Suppressor macrophage treated with lipopolysaccharide for 1 hour (primary cell): ENCODE data around the gene AKR1D1.
"Not testable (repeated sequence)": the region's sequence is repeated elsewhere in the genome, so short reads cannot be mapped to it uniquely, and the experiment has no call there.

Experiments used
- DNase-seq, 3 donors: peaks; one replicate each; pipeline ENCODE4 v3.0.0-alpha.2; 2020 to 2022

Gene AKR1D1

DNA sequence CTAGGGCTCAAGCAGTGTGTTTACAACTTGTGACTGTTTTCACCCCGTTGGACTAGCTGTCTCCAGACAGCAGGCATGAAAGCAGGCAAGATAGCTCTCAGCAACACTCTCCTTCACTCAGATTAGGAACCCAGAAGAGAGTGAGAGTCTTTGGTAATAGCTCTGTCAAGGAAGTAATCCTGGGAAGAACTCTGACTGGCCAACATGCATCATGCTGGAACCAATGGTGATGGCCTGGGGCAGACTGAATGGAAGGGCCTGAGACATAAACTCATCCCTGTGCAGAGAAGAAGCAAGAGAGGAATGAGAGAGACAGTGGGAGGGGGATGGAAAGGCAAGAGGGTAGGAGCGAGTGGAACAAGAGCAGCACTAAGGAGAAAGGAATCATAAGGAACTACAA is 48.9 kb downstream of the AKR1D1 start:
- peak; percentile 31 to 41 (median 33) for DNase-seq

DNA sequence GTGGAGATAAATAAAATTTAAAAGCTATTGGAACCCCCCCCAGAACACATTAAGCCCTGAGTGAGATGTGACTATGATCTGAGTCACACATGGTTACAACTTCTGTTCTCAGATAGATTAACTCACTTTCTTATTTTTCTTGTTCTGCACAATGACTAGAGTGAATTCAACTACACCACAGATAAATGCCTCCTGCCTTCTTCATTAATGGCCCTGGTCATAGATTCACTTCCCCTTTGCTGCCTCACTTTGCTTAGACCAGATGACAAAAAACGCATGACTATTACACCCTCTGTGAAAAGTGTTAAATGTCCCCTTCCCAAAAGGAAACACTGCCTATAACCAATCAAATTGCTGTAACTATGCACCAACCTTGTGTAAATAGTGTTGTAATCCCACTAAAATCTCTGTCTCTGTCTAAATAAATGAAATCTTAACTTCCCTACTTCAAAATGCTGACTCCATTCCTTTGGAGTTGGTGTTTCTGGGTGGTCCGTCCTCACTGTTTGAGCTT is 49.4 kb downstream of the AKR1D1 start:
- DNase-seq: peak; percentile 84 to 96 (median 94)

DNA sequence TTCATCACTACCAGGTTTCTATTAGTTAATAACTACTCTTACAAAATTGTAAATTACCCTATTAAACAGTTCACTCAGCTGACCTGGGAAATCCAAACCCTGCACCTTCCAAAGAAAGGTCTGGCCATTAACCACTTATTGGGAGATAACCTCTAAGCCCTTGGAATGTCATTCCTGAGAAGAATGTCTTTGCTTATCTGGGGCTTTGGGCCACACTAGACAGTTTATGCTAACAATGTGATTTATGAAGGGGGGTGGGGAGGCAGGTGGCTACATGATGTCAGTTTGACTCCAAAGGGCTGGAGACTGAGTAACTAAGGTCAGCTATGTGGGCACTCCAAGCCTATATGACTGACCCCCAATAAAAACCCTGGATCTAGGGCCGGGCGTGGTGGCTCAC is 50.7 kb downstream of the AKR1D1 start:
- no peak for DNase-seq

DNA sequence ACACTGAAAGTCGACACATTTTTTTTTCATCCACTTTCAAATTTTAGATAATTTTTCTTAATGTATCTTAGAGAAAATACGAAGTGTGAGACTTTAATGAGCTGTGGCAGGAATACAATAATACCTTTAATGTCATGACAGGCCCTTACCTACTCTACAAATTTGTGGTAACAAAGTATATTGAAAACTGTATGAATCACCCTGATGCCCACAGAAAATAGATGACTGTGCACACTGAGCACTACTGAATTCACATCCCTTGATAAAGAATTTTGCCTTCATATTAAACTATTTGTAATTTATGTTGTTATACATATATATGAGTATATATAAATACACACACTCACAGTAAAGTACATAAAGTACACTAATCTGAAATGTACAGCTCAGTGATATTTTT is 51.7 kb downstream of the AKR1D1 start:
- DNase-seq: no peak

DNA sequence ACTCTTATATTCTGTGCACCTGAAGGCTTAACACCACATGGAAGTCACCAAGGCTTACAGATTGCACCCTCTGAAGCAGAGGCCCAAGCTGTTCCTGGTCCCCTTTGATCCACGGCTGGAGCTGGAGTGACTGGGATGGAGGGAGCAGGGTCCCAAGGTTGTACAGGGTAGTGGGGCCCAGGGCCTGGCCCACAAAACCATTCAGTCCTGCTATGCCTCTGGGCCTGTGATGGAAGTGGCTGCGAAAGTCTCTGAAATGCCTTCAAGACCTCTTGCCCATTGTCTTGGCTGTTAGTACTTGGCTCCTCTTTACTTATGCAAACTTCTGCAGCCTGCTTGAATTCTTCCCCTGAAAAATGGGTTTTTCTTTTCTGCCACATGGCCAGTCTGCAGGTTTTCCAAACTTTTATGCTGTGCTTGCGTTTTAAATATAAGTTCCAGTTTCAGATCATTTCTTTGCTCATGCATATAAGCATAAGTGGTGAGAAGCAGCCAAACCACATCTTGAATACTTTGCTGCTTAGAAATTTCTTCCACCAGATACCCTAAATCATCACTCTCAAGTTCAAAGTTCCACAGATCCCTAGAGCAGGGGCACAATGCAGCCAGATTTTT is 53.4 kb downstream of the AKR1D1 start:
- DNase-seq: no peak

DNA sequence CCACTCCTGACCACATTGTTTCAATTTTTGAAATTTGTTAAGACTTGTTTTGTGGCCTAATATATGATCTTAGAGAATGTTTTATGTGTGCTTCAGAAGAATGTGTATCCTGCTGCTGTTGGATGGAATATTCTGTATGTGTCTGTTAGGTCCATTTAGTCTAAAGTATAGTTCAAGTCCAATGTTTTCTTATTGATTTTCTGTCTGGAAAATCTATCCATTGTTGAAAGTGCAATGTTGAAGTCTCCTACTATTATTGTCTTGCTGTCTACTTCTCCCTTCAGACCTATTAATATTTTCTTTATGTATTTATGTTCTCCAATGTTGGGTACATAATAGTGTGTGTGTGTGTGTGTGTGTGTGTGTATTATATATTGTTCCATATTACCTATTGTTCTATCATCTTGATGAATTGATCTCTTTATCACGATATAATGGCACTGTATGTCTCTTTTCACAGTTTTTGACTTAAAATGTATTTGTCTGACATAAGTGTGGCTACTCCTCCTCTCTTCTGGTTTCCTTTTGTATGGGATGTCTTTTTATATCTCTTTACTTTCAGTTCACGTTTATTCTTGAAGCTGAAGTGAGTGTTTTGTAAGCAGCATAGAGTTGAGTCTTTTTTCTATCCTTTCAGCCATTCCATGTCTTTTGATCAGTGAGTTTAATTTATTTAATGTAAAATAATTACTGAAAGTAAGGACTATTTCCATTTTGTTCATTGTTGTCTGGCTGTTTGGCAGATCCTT is 61.3 kb downstream of the AKR1D1 start:
- peak in 1 of 3 donors; percentile 17 for DNase-seq

DNA sequence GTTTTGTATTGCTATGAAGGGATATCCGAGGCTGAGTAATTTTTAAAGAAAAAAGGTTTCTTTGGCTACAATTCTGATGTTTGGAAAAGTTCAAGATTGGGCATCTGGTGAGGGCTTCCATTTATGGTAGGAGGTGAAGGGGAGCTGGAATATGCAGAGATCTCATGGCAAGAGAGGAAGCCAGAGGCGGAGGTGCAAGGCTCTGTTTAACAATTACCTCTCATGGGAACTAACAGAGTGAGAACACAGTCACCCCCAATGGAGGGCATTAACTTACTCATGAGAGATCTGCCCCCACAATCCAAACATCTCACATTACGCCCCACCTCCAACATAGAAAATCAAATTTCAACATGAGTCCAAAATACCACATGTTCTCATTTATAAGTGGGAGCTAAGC is 62.0 kb downstream of the AKR1D1 start:
- DNase-seq: peak in 1 of 3 donors; percentile 12

DNA sequence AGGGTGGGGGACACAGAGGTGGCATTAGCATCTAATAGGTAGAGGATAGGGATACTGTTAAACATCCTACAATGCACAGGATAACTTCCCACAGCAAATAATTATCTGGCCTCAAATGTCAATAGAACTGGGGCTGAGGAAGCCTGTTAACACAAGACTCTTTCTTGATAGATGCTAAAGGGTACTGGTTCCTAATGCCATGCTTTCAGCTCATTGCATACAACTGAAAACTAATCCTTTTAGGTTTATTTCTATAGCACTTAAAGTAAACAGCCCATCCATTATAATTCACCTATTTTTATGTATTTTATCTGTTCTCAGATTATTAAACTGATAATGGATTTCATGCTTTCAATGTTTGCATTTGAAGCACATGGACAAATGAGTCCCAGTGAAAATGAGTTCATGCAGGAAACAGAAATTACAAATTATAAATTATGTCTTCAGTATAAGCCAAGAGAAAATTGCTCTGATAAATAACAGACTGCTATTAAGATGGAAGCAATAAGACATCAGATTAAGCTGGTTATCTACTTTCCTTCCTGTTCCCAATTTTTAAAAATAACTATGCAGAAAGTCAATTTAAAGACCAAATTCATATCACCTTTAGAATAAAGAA is 66.4 kb downstream of the AKR1D1 start:
- DNase-seq: peak in 1 of 3 donors; percentile 9

DNA sequence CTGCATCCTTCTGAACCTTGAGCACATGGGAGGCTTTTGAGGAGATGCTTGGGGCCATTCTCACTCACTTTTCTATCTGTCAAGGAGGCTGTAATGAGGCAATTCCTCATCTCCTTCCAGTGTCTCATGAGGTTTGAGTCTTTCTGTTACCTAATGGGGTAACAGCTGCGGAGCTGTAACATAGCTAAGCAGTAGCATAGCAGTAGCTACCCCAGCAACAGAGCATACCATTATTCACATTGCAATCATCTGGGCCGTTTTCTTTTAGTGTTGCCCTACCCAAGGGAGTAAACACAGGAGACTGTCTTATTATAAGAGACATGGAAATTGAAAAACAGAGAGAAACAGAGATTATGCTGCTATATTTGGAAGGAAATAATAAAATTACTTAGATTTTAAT is 68.7 kb downstream of the AKR1D1 start:
- no peak for DNase-seq

DNA sequence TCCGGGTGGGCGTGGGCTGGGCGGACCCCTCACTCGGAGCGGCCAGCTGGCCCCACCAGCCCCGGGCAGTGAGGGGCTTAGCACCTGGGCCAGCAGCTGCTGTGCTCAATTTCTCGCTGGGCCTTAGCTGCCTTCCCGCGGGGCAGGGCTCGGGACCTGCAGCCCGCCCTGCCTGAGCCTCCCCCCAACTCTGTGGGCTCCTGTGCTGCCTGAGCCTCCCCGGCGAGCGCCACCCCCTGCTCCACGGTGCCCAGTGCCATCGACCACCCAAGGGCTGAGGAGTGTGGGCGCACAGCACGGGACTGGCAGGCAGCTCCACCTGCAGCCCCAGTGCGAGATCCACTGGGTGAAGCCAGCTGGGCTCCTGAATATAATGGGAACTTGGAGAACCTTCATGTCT is 70.0 kb downstream of the AKR1D1 start:
- not testable (repeated sequence) for DNase-seq

DNA sequence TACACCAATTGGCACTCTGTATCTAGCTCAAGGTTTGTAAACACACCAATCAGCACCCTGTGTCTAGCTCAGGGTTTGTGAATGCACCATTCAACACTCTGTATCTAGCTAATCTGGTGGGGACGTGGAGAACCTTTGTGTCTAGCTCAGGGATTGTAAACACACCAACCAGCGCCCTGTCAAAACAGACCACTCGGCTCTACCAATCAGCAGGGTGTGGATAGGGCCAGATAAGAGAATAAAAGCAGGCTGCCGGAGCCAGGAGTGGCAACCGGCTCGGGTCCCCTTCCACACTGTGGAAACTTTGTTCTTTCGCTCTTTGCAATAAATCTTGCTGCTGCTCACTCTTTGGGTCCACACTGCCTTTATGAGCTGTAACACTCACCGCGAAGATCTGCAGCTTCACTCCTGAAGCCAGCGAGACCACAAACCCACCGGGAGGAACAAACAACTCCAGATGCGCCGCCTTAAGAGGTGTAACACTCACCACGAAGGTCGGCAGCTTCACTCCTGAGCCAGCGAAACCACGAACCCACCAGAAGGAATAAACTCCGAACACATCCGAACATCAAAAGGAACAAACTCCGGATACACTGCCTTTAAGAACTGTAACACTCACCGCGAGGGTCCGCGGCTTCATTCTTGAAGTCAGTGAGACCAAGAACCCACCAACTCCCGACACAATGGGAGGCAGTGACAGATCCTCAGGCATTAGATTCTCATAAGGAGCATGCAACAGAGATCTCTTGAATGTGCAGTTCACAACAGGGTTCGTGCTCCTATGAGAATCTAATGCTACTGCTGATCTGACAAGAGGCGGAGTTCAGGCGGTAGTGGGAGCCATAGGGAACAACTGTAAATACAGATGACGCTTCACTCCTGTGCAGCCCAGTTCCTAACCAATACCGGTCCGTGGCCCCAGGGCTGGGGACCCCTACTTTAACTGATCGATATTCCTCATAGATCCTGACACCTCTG is 70.8 kb downstream of the AKR1D1 start:
- DNase-seq: not testable (repeated sequence)

DNA sequence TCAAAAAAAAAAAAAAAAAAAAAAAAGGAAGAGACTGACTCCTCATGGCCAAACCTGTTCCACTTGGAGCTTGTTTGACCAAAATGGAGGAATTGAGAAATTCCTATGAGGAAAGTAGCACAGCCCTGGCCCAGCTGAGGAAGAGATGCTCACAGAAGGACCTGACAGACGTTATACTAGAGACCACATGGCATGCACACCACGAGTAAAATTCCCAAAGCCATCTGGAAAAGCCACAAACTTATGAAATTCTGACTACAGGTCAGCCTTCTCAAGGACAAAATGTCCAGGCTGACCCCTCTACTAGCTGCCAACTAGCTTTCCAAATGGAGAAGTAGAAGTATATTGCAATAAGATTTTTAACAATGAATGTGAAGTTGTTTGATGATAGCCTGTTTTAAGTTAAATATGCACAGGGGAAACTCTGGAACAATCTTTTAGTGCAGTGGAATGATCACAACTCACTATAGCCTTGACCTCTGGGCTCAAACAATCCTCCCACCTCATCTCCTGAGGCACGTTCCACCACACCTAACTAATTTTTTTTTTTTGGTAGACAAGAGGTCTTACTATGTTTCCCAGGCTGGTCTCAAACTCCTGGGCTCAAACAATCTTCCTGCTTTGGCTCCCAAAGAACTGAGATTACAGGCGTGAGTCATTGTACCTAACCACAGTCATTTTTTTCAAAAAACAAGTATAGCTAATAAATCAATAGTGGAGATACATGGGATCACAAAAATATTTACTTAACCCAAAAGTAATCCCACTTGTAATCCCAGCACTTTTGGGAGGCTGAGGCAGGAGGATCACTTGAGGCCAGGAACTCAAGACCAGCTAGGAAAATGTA is 75.7 kb downstream of the AKR1D1 start:
- DNase-seq: no peak

DNA sequence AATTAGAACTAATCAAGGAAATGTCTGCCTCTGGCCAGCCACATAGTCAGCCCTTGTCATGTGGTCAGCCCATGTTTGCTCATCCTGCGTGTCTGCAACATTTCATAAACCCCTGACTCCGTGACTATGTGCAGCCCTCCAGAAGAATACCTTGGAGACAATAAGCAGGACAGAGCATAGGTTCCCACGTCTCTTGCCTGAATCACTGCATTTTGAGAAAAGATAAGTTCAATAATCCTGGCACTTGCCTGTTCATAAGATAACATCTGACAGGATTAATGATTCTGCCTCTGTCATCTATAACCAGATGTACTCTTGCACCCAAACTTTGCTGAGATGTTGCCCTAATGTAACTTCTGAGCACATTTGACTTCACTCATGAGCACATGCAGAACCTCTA is 78.4 kb downstream of the AKR1D1 start:
- DNase-seq: no peak

DNA sequence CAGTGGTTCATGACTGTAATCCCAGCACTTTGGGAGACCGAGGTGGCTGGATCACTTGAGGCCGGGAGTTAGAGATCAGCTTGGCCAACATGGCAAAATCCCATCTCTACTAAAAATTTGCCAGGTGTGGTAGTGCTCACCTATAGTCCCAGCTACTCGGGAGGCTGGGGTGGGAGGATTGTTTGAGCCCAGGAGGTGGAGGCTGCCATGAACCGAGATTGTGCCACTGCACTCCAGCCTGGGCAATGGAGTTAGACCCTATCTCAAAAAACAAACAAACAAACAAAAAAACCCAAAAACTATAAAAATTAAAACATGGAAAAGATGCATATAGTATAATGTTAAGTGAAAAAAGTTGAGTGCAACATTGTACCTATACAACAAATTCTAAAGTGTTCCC is 81.4 kb downstream of the AKR1D1 start:
- DNase-seq: no peak

DNA sequence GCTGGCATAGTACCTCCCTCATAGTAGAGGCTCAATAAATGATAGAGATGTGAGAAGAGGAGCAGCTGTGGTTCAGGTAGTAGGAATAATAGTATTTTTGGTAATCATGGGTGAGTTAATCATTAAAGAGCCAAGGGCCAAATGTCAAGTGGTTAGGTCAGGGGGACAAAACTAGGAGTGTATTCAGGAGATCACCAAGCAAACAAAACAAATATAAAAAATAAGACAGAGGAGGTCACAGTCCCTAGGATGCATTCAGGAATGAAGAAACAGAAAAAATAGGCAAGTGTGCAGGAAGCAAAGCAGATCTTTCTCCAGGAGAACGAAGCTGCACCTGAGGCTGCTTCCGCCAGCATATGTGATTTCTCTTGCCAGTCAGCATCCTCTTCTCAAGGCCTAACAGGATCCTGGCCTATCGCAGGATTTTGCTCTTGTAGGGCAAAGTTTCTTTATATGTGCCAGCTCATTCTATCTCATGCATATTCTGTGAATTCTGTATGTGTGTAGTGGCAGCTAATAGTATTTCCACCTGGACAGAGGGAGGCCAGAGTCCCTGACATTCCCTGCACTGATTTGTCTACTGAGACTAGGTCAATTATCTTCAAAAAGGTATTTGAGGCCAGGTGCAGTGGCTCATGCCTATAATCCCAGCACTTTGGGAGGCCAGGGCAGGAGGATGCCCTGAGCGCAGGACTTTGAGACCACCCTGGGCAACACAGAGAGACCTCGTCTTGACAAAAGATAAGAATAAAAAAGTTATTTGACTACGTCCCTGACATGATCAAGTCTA is 82.7 kb downstream of the AKR1D1 start:
- DNase-seq: no peak

DNA sequence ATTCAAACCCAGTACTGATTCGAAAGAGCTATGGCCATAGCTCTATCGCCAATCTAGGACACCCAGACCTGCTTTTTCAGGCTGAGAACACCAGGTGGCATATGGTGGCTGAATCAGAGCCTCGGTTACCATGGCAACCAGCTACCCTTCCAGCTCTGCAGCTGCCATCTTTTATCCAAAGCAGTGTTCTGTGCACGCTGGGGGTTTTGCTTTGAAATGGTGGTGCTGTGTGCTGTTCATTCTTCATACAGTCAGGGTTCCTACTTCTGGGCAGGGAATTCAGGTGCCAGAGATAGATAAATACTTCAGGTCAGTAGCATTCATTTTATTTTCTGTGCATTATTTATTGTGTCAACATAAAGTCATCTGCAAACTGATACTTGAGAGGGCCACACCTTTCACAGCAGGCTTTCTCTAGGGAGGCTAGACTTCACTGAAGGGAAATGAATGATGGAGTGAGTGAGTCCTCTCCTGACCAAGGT is 85.4 kb downstream of the AKR1D1 start:
- DNase-seq: peak; percentile 91 to 94 (median 92)

DNA sequence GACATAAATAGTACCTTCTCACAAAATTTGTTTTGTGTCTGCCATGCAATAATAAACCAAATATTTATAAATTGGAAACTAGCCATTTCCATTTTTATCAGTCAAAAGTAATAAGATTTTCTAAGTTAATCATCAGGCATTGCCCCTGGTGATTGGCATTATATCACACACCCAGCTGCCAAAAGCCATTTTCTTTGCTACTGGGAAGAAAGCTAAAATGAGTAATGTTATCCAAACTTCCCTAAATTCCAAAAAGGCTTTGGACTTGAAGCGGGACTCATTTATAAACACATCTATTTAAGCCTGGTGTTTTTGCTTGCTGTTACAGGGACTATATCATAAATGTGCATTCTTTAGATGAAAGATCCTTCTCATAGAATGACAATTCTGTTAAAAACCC is 86.0 kb downstream of the AKR1D1 start:
- peak in 2 of 3 donors; percentile 3 to 17 for DNase-seq

DNA sequence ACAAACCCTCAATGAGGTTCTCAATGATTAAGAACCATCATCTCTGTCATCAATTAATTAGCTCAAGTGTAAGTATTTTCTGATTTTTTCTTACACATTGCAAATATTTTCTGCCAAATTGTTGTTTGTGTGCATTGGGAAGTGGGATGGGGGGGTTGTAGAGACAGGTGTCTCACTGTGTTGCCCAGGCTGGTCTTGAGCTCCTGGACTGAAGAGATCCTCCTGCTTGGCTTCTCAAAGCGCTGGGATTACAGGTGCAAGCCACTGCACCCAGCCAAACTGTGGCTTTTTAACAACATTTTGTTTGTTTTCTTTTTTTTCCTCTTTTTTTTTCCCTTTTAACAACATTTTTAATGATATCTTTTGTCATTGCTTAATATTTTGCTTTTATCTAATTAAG is 87.5 kb downstream of the AKR1D1 start:
- no peak for DNase-seq

DNA sequence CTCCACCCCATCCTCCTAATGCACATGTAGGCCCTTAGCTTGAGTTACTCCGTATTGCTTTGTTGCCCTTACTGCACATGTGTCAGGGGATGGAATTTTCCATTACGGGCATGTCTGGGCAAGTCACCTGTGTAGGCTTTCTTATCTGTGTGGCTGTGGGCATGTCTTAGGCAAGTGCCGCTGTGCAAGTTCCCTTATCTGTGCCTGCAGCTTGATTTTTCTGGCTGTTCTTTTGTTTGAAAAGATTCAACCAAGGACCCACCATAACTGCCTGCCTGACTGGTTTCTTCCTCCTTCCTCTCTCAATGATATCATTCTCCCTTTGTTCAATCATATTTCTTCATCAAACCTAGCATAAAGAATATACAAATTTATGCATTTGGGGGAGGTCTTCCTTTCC is 88.5 kb downstream of the AKR1D1 start:
- no peak for DNase-seq

DNA sequence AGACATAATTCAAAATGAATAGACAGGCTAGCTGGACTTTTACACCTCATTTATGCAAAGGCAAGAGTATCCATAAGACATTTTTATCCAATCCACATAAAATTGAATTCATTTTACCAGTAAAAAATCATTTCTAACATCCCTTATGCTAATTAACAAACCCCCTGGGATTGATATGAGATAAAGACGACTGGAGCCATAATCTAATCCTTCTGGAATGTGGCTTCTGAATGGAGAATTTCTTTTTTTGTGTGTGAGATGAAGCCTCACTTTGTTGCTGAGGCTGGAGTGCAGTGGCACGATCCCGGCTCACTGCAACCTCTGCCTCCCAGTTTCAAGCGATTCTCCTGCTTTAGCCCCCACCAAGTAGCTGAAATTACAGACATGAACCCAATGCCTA is 90.4 kb downstream of the AKR1D1 start:
- DNase-seq: no peak

DNA sequence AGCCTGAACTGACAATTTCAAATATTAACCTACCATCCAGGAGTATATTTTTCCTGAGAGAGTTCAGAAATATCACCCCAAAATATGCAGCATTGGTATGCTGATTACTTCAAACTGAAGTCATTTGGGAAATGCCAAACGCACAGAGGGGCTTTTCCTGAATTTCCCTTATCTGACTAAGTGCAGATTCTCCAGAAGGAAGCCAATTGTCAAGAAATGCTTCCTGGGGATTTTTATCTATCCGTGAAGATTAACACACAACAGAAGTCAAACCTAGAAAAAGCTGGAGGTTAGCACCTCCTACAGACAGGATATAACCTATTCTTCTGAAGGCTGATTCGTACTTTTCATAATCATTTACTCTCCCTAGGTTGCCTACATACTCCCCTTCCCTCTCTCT is 91.0 kb downstream of the AKR1D1 start:
- DNase-seq: peak; percentile 53 to 79 (median 54)
